Measurements from ENCODE around the gene DCBLD1.

DCBLD1 gene

GRCh38 chr6:117518870-117519269 lies 36.4 kb downstream of the DCBLD1 start:
- no peak for TF ChIP-seq CTCF (conservative IDR thresholded peaks at IDR 0.05)

GRCh38 chr6:117520603-117521395 lies 38.3 kb downstream of the DCBLD1 start:
- TF ChIP-seq CTCF (conservative IDR thresholded peaks at IDR 0.05) = no peak
- no peak for TF ChIP-seq ZFX (IDR thresholded peaks at IDR 0.05)

More at GRCh38 chr6:117518870-117519269, 36.4 kb downstream of the DCBLD1 start:
- H3K27ac ChIP-seq = no peak overlapping the region

GRCh38 chr6:117521791-117522502 lies 39.5 kb downstream of the DCBLD1 start:
- no peak for TF ChIP-seq CTCF (conservative IDR thresholded peaks at IDR 0.05)
- no peak for TF ChIP-seq ZFX (IDR thresholded peaks at IDR 0.05)
- H3K27ac ChIP-seq = no peak overlapping the region

More at GRCh38 chr6:117520603-117521395, 38.3 kb downstream of the DCBLD1 start:
- H3K27ac ChIP-seq = no peak overlapping the region

- no peak overlapping the region for H3K27ac ChIP-seq
- no peak for TF ChIP-seq ZFX (IDR thresholded peaks at IDR 0.05)
Measured at GRCh38 chr6:117525607-117526006, 43.1 kb downstream of the DCBLD1 start.

GRCh38 chr6:117530467-117531242 lies 48.2 kb downstream of the DCBLD1 start:
- no peak overlapping the region for H3K27ac ChIP-seq
- TF ChIP-seq CTCF (conservative IDR thresholded peaks at IDR 0.05) = no peak
- TF ChIP-seq ZFX (IDR thresholded peaks at IDR 0.05) = no peak

- no peak overlapping the region for H3K27ac ChIP-seq
- TF ChIP-seq ZFX (IDR thresholded peaks at IDR 0.05) (no peak), CTCF (conservative IDR thresholded peaks at IDR 0.05) (no peak)
Measured at GRCh38 chr6:117531346-117531745, 48.9 kb downstream of the DCBLD1 start.

GRCh38 chr6:117531809-117532725 lies 49.6 kb downstream of the DCBLD1 start:
- no peak for TF ChIP-seq CTCF (conservative IDR thresholded peaks at IDR 0.05)
- no peak overlapping the region for H3K27ac ChIP-seq

All from C4-2B (cell line).